ENCODE data around the gene PRKCB.

Gene PRKCB

GRCh38 chr16:24036614-24037013, 200.8 kb downstream of the PRKCB start:
- Histone ChIP-seq H3K4me3 (ENCODE audit: low read depth in 1 of 2, low read length in 1 of 2) (no peak overlapping the region), H3K4me1 (ENCODE audit: control insufficient read depth in 1 of 2, insufficient read depth in 1 of 2, low read depth in 1 of 2, low read length in 1 of 2) (no peaks in the 10 kb centered on the region), H3K27ac (no peak overlapping the region), H3K36me3 (peaks cover 95% of the 10 kb centered on the region), H3K27me3 (no peaks in the 10 kb centered on the region), H3K9me3 (no peaks in the 10 kb centered on the region)
- TF ChIP-seq, protein P1, sequence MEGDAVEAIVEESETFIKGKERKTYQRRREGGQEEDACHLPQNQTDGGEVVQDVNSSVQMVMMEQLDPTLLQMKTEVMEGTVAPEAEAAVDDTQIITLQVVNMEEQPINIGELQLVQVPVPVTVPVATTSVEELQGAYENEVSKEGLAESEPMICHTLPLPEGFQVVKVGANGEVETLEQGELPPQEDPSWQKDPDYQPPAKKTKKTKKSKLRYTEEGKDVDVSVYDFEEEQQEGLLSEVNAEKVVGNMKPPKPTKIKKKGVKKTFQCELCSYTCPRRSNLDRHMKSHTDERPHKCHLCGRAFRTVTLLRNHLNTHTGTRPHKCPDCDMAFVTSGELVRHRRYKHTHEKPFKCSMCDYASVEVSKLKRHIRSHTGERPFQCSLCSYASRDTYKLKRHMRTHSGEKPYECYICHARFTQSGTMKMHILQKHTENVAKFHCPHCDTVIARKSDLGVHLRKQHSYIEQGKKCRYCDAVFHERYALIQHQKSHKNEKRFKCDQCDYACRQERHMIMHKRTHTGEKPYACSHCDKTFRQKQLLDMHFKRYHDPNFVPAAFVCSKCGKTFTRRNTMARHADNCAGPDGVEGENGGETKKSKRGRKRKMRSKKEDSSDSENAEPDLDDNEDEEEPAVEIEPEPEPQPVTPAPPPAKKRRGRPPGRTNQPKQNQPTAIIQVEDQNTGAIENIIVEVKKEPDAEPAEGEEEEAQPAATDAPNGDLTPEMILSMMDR (IDR thresholded peaks at IDR 0.05): no peak

- H3K36me3 ChIP-seq: peaks cover 88% of the 10 kb centered on the region
- H3K27me3 ChIP-seq: no peaks in the 10 kb centered on the region
- no peaks in the 10 kb centered on the region for H3K9me3 ChIP-seq
- TF ChIP-seq, protein P1 (IDR thresholded peaks at IDR 0.05): no peak
- no peaks in the 10 kb centered on the region for H3K4me1 ChIP-seq (ENCODE audit: control insufficient read depth in 1 of 2, insufficient read depth in 1 of 2, low read depth in 1 of 2, low read length in 1 of 2)
- no peak overlapping the region for H3K4me3 ChIP-seq (ENCODE audit: low read depth in 1 of 2, low read length in 1 of 2)
- no peak overlapping the region for H3K27ac ChIP-seq
Observed at GRCh38 chr16:24037335-24037734, 201.6 kb downstream of the PRKCB start.

- no peaks in the 10 kb centered on the region for H3K4me1 ChIP-seq (ENCODE audit: control insufficient read depth in 1 of 2, insufficient read depth in 1 of 2, low read depth in 1 of 2, low read length in 1 of 2)
- no peak overlapping the region for H3K4me3 ChIP-seq (ENCODE audit: low read depth in 1 of 2, low read length in 1 of 2)
- H3K9me3 ChIP-seq: no peaks in the 10 kb centered on the region
- no peak overlapping the region for H3K27ac ChIP-seq
- H3K36me3 ChIP-seq: peaks cover 61% of the 10 kb centered on the region
- TF ChIP-seq, protein P1 (IDR thresholded peaks at IDR 0.05): peak; percentile 39
- H3K27me3 ChIP-seq: no peaks in the 10 kb centered on the region
Observed at GRCh38 chr16:24041834-24042631, 206.2 kb downstream of the PRKCB start.

GRCh38 chr16:24044467-24044866, 208.7 kb downstream of the PRKCB start:
- Histone ChIP-seq H3K27me3 (no peaks in the 10 kb centered on the region), H3K27ac (no peak overlapping the region), H3K9me3 (no peaks in the 10 kb centered on the region), H3K4me1 (ENCODE audit: control insufficient read depth in 1 of 2, insufficient read depth in 1 of 2, low read depth in 1 of 2, low read length in 1 of 2) (no peaks in the 10 kb centered on the region), H3K36me3 (peaks cover 45% of the 10 kb centered on the region), H3K4me3 (ENCODE audit: low read depth in 1 of 2, low read length in 1 of 2) (no peak overlapping the region)
- TF ChIP-seq, protein P1 (IDR thresholded peaks at IDR 0.05): no peak

- Histone ChIP-seq H3K4me1 (ENCODE audit: control insufficient read depth in 1 of 2, insufficient read depth in 1 of 2, low read depth in 1 of 2, low read length in 1 of 2) (no peaks in the 10 kb centered on the region), H3K27ac (no peak overlapping the region), H3K9me3 (no peaks in the 10 kb centered on the region), H3K27me3 (no peaks in the 10 kb centered on the region), H3K4me3 (ENCODE audit: low read depth in 1 of 2, low read length in 1 of 2) (no peak overlapping the region), H3K36me3 (peaks cover 48% of the 10 kb centered on the region)
- TF ChIP-seq, protein P1 (IDR thresholded peaks at IDR 0.05): no peak
Observed at GRCh38 chr16:24045641-24046040, 209.9 kb downstream of the PRKCB start.

Measured in neutrophil (primary cell).